ENCODE results near the gene TTYH3. TPM values are rescaled to one million over a fixed set of nuclear protein-coding genes. Genes with fewer than 3 reads are reported as not detected.

The TTYH3 gene
- total RNA-seq, 1 experiment from 2014 or later: 278 TPM

DNA sequence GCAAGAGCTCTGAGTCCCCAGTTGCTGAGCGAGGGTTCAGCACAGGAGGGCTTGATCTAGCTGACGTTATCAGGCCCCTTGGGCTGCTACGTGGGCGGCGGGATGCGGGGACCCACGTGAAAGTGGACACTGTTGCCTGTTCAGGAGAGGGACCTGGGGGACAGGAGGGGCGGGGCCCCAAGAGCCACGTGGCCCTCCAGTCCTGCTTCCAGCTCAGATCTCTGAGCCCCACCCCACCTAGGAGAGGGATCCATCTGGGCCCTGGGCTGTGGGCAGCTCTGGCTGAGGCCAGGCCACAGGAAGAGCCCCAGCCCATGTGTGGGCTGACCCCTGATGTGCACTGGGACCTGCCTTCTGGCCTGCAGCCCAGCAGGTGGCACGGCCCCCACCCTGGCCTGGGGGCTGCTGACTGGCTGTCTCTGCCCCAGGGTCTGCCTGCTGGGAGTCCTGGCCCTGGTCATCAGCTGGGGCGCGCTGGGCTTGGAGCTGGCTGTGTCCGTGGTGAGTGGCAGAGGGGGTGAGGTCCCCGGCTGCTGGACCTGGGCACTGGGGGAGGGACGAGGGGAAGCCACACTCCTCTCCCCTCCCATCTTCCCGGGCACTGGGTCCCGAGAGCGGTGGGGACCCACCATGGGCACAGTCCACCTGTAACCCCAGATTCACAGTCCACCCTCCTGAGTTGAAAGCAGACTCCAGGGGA, 17.5 kb downstream of the TTYH3 start:
- CTCF ChIA-PET: no interaction called here
- DNase-seq (ENCODE audit: low read depth, low spot score) (no peak), ATAC-seq (no peak)
- BruUV-seq (replicated peaks): no TSS peak
- in situ Hi-C loops (cut with HindIII; ENCODE audit: low pct_unique_long_range_greater_than_20kb, low sequenced_read_pairs) (no loop called here), intact Hi-C loops (cut with micrococcal nuclease; ENCODE audit: unreplicated experiment) (no loop called here)
- H3K27me3 ChIP-seq (ENCODE audit: control insufficient read depth, insufficient read depth, low read length): no peaks in the 10 kb centered on the region
- H3K4me1 ChIP-seq (ENCODE audit: control insufficient read depth, insufficient read depth, low read length): peaks cover 18% of the 10 kb centered on the region
- H3K36me3 ChIP-seq (ENCODE audit: control insufficient read depth, insufficient read depth, low read length): peaks cover 2% of the 10 kb centered on the region; the same call in 1 of the 2 replicates
- H3K9me3 ChIP-seq (ENCODE audit: control insufficient read depth, insufficient read depth, low read depth, low read length): no peaks in the 10 kb centered on the region
- TF ChIP-seq REST (IDR thresholded peaks at IDR 0.05; ENCODE audit: insufficient read depth in 1 of 2, low read depth in 2 of 2, low read length in 1 of 2) (no peak), SIN3A (IDR thresholded peaks at IDR 0.05; ENCODE audit: borderline replicate concordance, insufficient read depth, low read depth, low read length) (no peak), POLR2AphosphoS5 (IDR thresholded peaks at IDR 0.05; ENCODE audit: low read depth, low read length) (no peak), TCF7L2 (IDR thresholded peaks at IDR 0.05; ENCODE audit: low read depth, low read length) (no peak)
- TF ChIP-seq, protein P1, sequence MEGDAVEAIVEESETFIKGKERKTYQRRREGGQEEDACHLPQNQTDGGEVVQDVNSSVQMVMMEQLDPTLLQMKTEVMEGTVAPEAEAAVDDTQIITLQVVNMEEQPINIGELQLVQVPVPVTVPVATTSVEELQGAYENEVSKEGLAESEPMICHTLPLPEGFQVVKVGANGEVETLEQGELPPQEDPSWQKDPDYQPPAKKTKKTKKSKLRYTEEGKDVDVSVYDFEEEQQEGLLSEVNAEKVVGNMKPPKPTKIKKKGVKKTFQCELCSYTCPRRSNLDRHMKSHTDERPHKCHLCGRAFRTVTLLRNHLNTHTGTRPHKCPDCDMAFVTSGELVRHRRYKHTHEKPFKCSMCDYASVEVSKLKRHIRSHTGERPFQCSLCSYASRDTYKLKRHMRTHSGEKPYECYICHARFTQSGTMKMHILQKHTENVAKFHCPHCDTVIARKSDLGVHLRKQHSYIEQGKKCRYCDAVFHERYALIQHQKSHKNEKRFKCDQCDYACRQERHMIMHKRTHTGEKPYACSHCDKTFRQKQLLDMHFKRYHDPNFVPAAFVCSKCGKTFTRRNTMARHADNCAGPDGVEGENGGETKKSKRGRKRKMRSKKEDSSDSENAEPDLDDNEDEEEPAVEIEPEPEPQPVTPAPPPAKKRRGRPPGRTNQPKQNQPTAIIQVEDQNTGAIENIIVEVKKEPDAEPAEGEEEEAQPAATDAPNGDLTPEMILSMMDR (IDR thresholded peaks at IDR 0.05): no peak
- no peak overlapping the region for H3K27ac ChIP-seq (ENCODE audit: low read length)
- POLR2A ChIA-PET: no interaction called here
- H3K4me3 ChIP-seq (ENCODE audit: low read depth in 2 of 2, low read length in 2 of 2): no peak overlapping the region

DNA sequence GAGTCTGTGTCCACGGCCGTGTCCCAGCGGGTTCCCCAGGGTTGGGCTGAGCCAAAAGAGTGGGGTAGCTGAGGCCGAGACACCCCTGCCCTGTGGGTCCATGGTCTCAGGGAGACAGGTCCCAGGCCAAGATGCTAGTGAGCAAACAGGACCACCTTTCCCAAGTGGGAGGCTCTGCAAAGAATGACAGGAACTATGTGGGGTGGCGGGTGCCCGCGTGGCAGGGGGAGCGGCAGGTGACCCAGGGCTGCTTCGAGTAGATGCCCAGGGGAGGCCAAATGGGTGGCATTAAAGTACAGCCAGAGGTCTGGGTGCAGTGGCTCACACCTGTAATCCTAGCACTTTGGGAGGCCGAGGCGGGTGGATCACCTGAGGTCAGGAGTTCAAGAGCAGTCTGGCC, 18.2 kb downstream of the TTYH3 start:
- no peak for DNase-seq (ENCODE audit: low read depth, low spot score)
- H3K4me1 ChIP-seq (ENCODE audit: control insufficient read depth, insufficient read depth, low read length): peaks cover 11% of the 10 kb centered on the region
- peaks cover 2% of the 10 kb centered on the region; the same call in 1 of the 2 replicates for H3K36me3 ChIP-seq (ENCODE audit: control insufficient read depth, insufficient read depth, low read length)
- in situ Hi-C loops (cut with HindIII; ENCODE audit: low pct_unique_long_range_greater_than_20kb, low sequenced_read_pairs): no loop called here
- no peaks in the 10 kb centered on the region for H3K27me3 ChIP-seq (ENCODE audit: control insufficient read depth, insufficient read depth, low read length)
- ChIA-PET POLR2A (interaction anchor here (0.7 kb wide), 1 partner anchor 41 kb away, joined by 5 read pairs; no protein-coding TSS in a partner anchor), CTCF (no interaction called here)
- no TSS peak for BruUV-seq (replicated peaks)
- TF ChIP-seq REST (IDR thresholded peaks at IDR 0.05; ENCODE audit: insufficient read depth in 1 of 2, low read depth in 2 of 2, low read length in 1 of 2): no peak
- TF ChIP-seq TCF7L2 (IDR thresholded peaks at IDR 0.05; ENCODE audit: low read depth, low read length): no peak
- no peak for TF ChIP-seq SIN3A (IDR thresholded peaks at IDR 0.05; ENCODE audit: borderline replicate concordance, insufficient read depth, low read depth, low read length)
- TF ChIP-seq, protein P1 (IDR thresholded peaks at IDR 0.05): no peak
- no peak for TF ChIP-seq POLR2AphosphoS5 (IDR thresholded peaks at IDR 0.05; ENCODE audit: low read depth, low read length)
- intact Hi-C loops (cut with micrococcal nuclease; ENCODE audit: unreplicated experiment): no loop called here
- H3K27ac ChIP-seq (ENCODE audit: low read length): no peak overlapping the region
- no peak overlapping the region for H3K4me3 ChIP-seq (ENCODE audit: low read depth in 2 of 2, low read length in 2 of 2)
- H3K9me3 ChIP-seq (ENCODE audit: control insufficient read depth, insufficient read depth, low read depth, low read length): no peaks in the 10 kb centered on the region
- ATAC-seq: no peak

All from Panc1 (cell line).